IMR-90 (cell line): Measurements from ENCODE around the gene HJURP. TPM values are rescaled to one million over a fixed set of nuclear protein-coding genes. Genes with fewer than 3 reads are reported as not detected.

ENCODE experiments used
- ATAC-seq: fragments of 200-7000 bp; cut with Tn5 transposase; 2 replicates; pipeline ENCODE4 v1.9.1; 2020; ENCODE audit warnings: low read depth, mild to moderate bottlenecking, moderate library complexity
- BruUV-seq: library from RNA; stranded (reverse); fragments of 400-500 nt; replicated peaks from 2 replicates; lab custom pipeline; 2021; lab: Mats Ljungman, UMichigan
- CTCF ChIA-PET: fragments of 300-600 bp; formaldehyde crosslinking; extraction: SDS; loops from one replicate; lab custom pipeline; 2021; ENCODE audit warnings: antibody characterized with exemption; lab: Yijun Ruan, JAX
- POLR2A ChIA-PET: fragments of 300-600 bp; sonication (Branson Sonifier 250); formaldehyde crosslinking; loops from one replicate; lab custom pipeline; 2022; ENCODE audit warnings: antibody characterized with exemption; ENCODE audit not compliant: unreplicated experiment; lab: Charles Lee
- DNase-seq: peaks from one replicate; pipeline ENCODE4 v3.0.0; 2013
- H2AFZ ChIP-seq: replicated peaks from 2 replicates; pipeline ENCODE3; 2013; ENCODE audit warnings: low read length, mild to moderate bottlenecking; ENCODE audit not compliant: poor library complexity
- H2AK5ac ChIP-seq: 2 replicates; pipeline ENCODE4 v1.6.1; 2013; ENCODE audit warnings: low read depth, low read length, inconsistent platforms
- H2AK9ac ChIP-seq: replicated peaks from 2 replicates; pipeline ENCODE3; 2013; ENCODE audit warnings: mild to moderate bottlenecking, low read depth, low read length, moderate library complexity; ENCODE audit not compliant: poor library complexity
- H2BK120ac ChIP-seq: 2 replicates; pipeline ENCODE4 v1.6.1; 2013; ENCODE audit warnings: low read depth, low read length, inconsistent platforms
- H2BK15ac ChIP-seq: 3 replicates; pipeline ENCODE4 v1.6.1; 2013; ENCODE audit warnings: low read depth, low read length, inconsistent platforms
- H2BK20ac ChIP-seq: 2 replicates; pipeline ENCODE4 v1.6.1; 2013; ENCODE audit warnings: low read depth, mild to moderate bottlenecking, inconsistent platforms, low read length, moderate library complexity
- H2BK5ac ChIP-seq: 2 replicates; pipeline ENCODE4 v1.6.1; 2013; ENCODE audit warnings: mild to moderate bottlenecking, low read depth, low read length, inconsistent platforms; ENCODE audit not compliant: poor library complexity, severe bottlenecking
- H3K14ac ChIP-seq: replicated peaks from 2 replicates; pipeline ENCODE4 v1.6.1; 2013; ENCODE audit warnings: low read depth, low read length, inconsistent platforms
- H3K18ac ChIP-seq: 2 replicates; pipeline ENCODE4 v1.6.1; 2013; ENCODE audit warnings: low read depth, low read length, control low read depth
- H3K23ac ChIP-seq: 2 replicates; pipeline ENCODE4 v1.6.1; 2013; ENCODE audit warnings: low read depth, low read length, inconsistent platforms
- H3K27ac ChIP-seq: 2 replicates; pipeline ENCODE4 v1.5.1; 2013; ENCODE audit warnings: mild to moderate bottlenecking, control low read depth, low read length; ENCODE audit not compliant: insufficient read depth
- H3K27me3 ChIP-seq: 2 replicates; pipeline ENCODE4 v1.6.1; 2013; ENCODE audit warnings: low read length; ENCODE audit not compliant: control insufficient read depth, insufficient read depth
- H3K36me3 ChIP-seq: 2 replicates; pipeline ENCODE4 v1.6.1; 2013; ENCODE audit warnings: low read length, mixed read lengths; ENCODE audit not compliant: control insufficient read depth, insufficient read depth
- H3K4ac ChIP-seq: 2 replicates; pipeline ENCODE4 v1.6.1; 2013; ENCODE audit warnings: low read depth, low read length, inconsistent platforms
- H3K4me1 ChIP-seq: 2 replicates; pipeline ENCODE4 v1.6.1; 2013; ENCODE audit warnings: low read length, mixed read lengths; ENCODE audit not compliant: control insufficient read depth, insufficient read depth
- H3K4me2 ChIP-seq: 2 replicates; pipeline ENCODE4 v1.6.1; 2013; ENCODE audit warnings: low read depth, mild to moderate bottlenecking, control low read depth, low read length, moderate library complexity
- H3K4me3 ChIP-seq: 2 replicates; pipeline ENCODE4 v1.5.1; 2013; ENCODE audit warnings: low read depth, mild to moderate bottlenecking, control low read depth, low read length, moderate library complexity; ENCODE audit not compliant: insufficient read depth
- H3K56ac ChIP-seq: 2 replicates; pipeline ENCODE4 v1.6.1; 2013; ENCODE audit warnings: low read length, inconsistent platforms; ENCODE audit not compliant: insufficient read depth; ENCODE audit errors: extremely low read depth
- H3K79me1 ChIP-seq, 2 experiments: 2 replicates each; pipeline ENCODE4 v1.6.1; 2013; ENCODE audit warnings: low read length in 2 of 2, inconsistent platforms in 1 of 2, low read depth in 1 of 2
- H3K9ac ChIP-seq: 2 replicates; pipeline ENCODE4 v1.6.1; 2013; ENCODE audit warnings: low read depth, low read length, control low read depth
- H3K9me1 ChIP-seq: 2 replicates; pipeline ENCODE4 v1.6.1; 2013; ENCODE audit warnings: low read length, inconsistent platforms; ENCODE audit not compliant: insufficient read depth
- H3K9me3 ChIP-seq: 2 replicates; pipeline ENCODE4 v1.6.1; 2013; ENCODE audit warnings: low read length; ENCODE audit not compliant: control insufficient read depth, insufficient read depth
- H4K20me1 ChIP-seq: 2 replicates; pipeline ENCODE4 v1.6.1; 2013; ENCODE audit warnings: low read length, inconsistent platforms; ENCODE audit not compliant: insufficient read depth
- H4K5ac ChIP-seq: 2 replicates; pipeline ENCODE4 v1.6.1; 2013; ENCODE audit warnings: mild to moderate bottlenecking, low read depth, low read length, control low read depth
- H4K8ac ChIP-seq, 2 experiments: 2 replicates each; pipeline ENCODE4 v1.6.1; 2013; ENCODE audit warnings: low read depth in 2 of 2, low read length in 2 of 2, control low read depth in 1 of 2, inconsistent platforms in 1 of 2
- H4K91ac ChIP-seq: 2 replicates; pipeline ENCODE4 v1.6.1; 2013; ENCODE audit warnings: low read depth, low read length, inconsistent platforms; ENCODE audit not compliant: insufficient read depth
- BHLHE40 ChIP-seq: fragments of 150-350 bp; IDR thresholded peaks from 2 replicates; pipeline ENCODE4 v1.6.1; 2016; ENCODE audit warnings: mild to moderate bottlenecking, low read depth, low read length
- CEBPB ChIP-seq: IDR thresholded peaks from 2 replicates; pipeline ENCODE4 v1.6.1; 2012; ENCODE audit warnings: low read depth, low read length, improper control_type of control experiment
- CHD1 ChIP-seq: IDR thresholded peaks from 2 replicates; pipeline ENCODE4 v1.6.1; 2012; ENCODE audit warnings: low read depth, low read length, improper control_type of control experiment
- FOS ChIP-seq: fragments of 150-350 bp; IDR thresholded peaks from 2 replicates; pipeline ENCODE4 v1.6.1; 2016; ENCODE audit warnings: low read depth, low read length
- MAFK ChIP-seq: IDR thresholded peaks from 2 replicates; pipeline ENCODE4 v1.6.1; 2012; ENCODE audit warnings: low read depth, low read length, improper control_type of control experiment
- MAZ ChIP-seq: IDR thresholded peaks from 2 replicates; pipeline ENCODE4 v1.6.1; 2012; ENCODE audit warnings: low read depth, mild to moderate bottlenecking, low read length, improper control_type of control experiment, moderate library complexity, borderline replicate concordance
- MXI1 ChIP-seq: IDR thresholded peaks from 2 replicates; pipeline ENCODE4 v1.6.1; 2012; ENCODE audit warnings: low read depth, mild to moderate bottlenecking, low read length, moderate library complexity, borderline replicate concordance
- NFE2L2 ChIP-seq: fragments of 150-350 bp; IDR thresholded peaks from 2 replicates; pipeline ENCODE4 v1.6.1; 2016; ENCODE audit warnings: low read depth, mild to moderate bottlenecking, low read length
- POLR2A ChIP-seq: IDR thresholded peaks from 2 replicates; pipeline ENCODE4 v1.6.1; 2012; ENCODE audit warnings: mild to moderate bottlenecking, low read depth, low read length
- RAD21 ChIP-seq: IDR thresholded peaks from 2 replicates; pipeline ENCODE4 v1.6.1; 2012; ENCODE audit warnings: low read length, improper control_type of control experiment
- RCOR1 ChIP-seq: IDR thresholded peaks from 2 replicates; pipeline ENCODE4 v1.6.1; 2012; ENCODE audit warnings: mild to moderate bottlenecking, low read length, improper control_type of control experiment; ENCODE audit not compliant: insufficient replicate concordance
- RFX5 ChIP-seq: IDR thresholded peaks from 2 replicates; pipeline ENCODE4 v1.8.0; 2012; ENCODE audit warnings: low read depth, mild to moderate bottlenecking, low read length, moderate library complexity
- SMC3 ChIP-seq: fragments of 150-350 bp; IDR thresholded peaks from 2 replicates; pipeline ENCODE4 v1.6.1; 2016; ENCODE audit warnings: low read depth, mild to moderate bottlenecking, antibody characterized with exemption, low read length, moderate library complexity
- WGBS, 2 experiments: methylation state at CpG; one replicate each; pipeline versions ENCODE4 v1.1.5 to v1.1.7; 2013; ENCODE audit warnings: missing lambda C conversion rate in 2 of 2; ENCODE audit not compliant: insufficient read length in 1 of 2; ENCODE audit errors: extremely low coverage in 2 of 2; 5-methylcytosine and 5-hydroxymethylcytosine counted together
- dilution Hi-C: fragments of 300-500 bp; cut with HindIII; formaldehyde crosslinking; loops from one replicate; pipeline ENCODE4 v1.14.3; 2018; ENCODE audit warnings: low sequenced_read_pairs; ENCODE audit not compliant: unreplicated experiment
- in situ Hi-C: fragments of 300-500 bp; cut with MboI; formaldehyde crosslinking; loops from 3 replicates; pipeline ENCODE4 v1.14.3; 2019; ENCODE audit warnings: low sequenced_read_pairs, inconsistent platforms, mixed read lengths
- intact Hi-C: fragments of 100-400 bp; cut with micrococcal nuclease; formaldehyde crosslinking; loops from 2 replicates; pipeline ENCODE4 v1.10.0; 2022
- polyA plus RNA-seq, 3 experiments: library from polyadenylated mRNA; depleted of rRNA; stranded (reverse); fragments of >200 nt; gene quantifications; 2 replicates each; pipeline ENCODE4 v1.2.3, GENCODE V29; 2012; ENCODE audit warnings: low replicate concordance in 1 of 3
- total RNA-seq: library from RNA; depleted of rRNA; stranded (reverse); fragments of >200 nt; gene quantifications from 2 replicates; pipeline ENCODE4 v1.2.3, GENCODE V29; 2012
- TF ChIP-seq, protein P1 (sequence below): fragments of 150-350 bp; IDR thresholded peaks from 2 replicates; pipeline ENCODE4 v1.6.1; 2016; ENCODE audit warnings: low read depth, mild to moderate bottlenecking, low read length, moderate library complexity, borderline replicate concordance
- TF ChIP-seq, protein P2 (sequence below): conservative IDR thresholded peaks from 2 replicates; pipeline ENCODE4 v1.5.1; 2012; ENCODE audit warnings: mild to moderate bottlenecking, low read depth, low read length, improper control_type of control experiment
- TF ChIP-seq, protein P3 (sequence below): fragments of 150-350 bp; IDR thresholded peaks from 2 replicates; pipeline ENCODE4 v1.6.1; 2017; ENCODE audit warnings: mild to moderate bottlenecking, antibody characterized with exemption, low read length, low read depth

Gene HJURP
- total and polyA plus RNA-seq, 2 of the 4 experiments (the other 2 are of a cell fraction) = 22.6 to 26.5 TPM

DNA sequence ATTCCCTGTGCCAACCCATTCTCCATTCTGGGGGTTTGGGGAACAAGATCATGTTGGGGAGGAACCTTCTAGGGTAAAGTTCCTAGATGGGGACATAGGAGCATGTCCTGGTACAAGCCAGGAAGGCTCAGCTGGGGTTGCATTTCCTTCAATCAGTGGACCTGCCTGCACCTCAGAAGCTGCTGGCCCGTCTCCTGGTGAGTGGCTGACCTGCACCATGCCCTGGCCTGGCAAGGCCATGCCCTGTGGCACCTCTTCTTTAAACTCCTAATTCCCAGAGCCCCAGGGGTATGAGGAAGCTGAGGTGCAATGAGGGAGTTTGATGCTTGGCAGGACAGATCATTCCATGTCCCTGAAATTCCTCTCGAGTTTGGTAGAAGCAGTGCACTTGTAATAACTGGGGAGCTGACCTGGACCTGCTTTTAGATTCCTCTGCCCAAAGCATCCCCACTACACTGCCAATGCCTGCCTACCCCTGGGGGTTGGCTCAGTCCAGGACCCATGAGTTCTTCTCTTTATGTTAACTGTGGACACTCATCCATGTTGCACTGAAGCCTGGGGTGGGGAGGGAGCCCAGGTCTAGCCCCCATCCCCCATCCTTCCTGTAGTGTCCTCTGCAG, 50.9 kb downstream of the HJURP start:
- Histone ChIP-seq H3K14ac (no peak overlapping the region), H2AK9ac (no peak overlapping the region), H3K4me2 (no peak overlapping the region), H3K9me3 (no peaks in the 10 kb centered on the region; the same call in 1 of the 2 replicates), H2BK20ac (no peak overlapping the region), H2AK5ac (no peak overlapping the region), H3K56ac (no peak overlapping the region), H3K23ac (no peak overlapping the region), H3K4ac (no peak overlapping the region), H3K4me1 (no peaks in the 10 kb centered on the region), H3K36me3 (no peaks in the 10 kb centered on the region), H2BK120ac (no peak overlapping the region), H3K9ac (no peak overlapping the region), H4K5ac (no peak overlapping the region), H3K79me1 (no peaks in the 10 kb centered on the region), H3K27me3 (peaks cover 29% of the 10 kb centered on the region), H3K9me1 (no peaks in the 10 kb centered on the region), H4K8ac (no peak overlapping the region), H3K18ac (no peak overlapping the region), H4K91ac (no peak overlapping the region), H2AFZ (no peak overlapping the region), H4K20me1 (no peaks in the 10 kb centered on the region), H3K4me3 (no peak overlapping the region), H2BK15ac (no peak overlapping the region), H3K27ac (no peak overlapping the region), H2BK5ac (no peak overlapping the region)
- ChIA-PET CTCF (no interaction called here), POLR2A (no interaction called here)
- whole genome bisulfite sequencing, 2 experiments = no CpG with 5 or more reads among the region's 2 CpGs
- no peak for ATAC-seq
- intact Hi-C loops (no loop called here), dilution Hi-C loops (no loop called here), in situ Hi-C loops (no loop called here)
- no peak for TF ChIP-seq RCOR1
- TF ChIP-seq FOS = no peak
- TF ChIP-seq CEBPB = no peak
- no peak for TF ChIP-seq MAZ
- no peak for TF ChIP-seq NFE2L2
- no peak for TF ChIP-seq RAD21
- TF ChIP-seq BHLHE40 = no peak
- no peak for TF ChIP-seq MAFK
- no peak for TF ChIP-seq MXI1
- TF ChIP-seq POLR2A = no peak
- TF ChIP-seq, protein P1, sequence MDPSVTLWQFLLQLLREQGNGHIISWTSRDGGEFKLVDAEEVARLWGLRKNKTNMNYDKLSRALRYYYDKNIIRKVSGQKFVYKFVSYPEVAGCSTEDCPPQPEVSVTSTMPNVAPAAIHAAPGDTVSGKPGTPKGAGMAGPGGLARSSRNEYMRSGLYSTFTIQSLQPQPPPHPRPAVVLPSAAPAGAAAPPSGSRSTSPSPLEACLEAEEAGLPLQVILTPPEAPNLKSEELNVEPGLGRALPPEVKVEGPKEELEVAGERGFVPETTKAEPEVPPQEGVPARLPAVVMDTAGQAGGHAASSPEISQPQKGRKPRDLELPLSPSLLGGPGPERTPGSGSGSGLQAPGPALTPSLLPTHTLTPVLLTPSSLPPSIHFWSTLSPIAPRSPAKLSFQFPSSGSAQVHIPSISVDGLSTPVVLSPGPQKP = no peak
- TF ChIP-seq SMC3 = no peak
- TF ChIP-seq, protein P2, sequence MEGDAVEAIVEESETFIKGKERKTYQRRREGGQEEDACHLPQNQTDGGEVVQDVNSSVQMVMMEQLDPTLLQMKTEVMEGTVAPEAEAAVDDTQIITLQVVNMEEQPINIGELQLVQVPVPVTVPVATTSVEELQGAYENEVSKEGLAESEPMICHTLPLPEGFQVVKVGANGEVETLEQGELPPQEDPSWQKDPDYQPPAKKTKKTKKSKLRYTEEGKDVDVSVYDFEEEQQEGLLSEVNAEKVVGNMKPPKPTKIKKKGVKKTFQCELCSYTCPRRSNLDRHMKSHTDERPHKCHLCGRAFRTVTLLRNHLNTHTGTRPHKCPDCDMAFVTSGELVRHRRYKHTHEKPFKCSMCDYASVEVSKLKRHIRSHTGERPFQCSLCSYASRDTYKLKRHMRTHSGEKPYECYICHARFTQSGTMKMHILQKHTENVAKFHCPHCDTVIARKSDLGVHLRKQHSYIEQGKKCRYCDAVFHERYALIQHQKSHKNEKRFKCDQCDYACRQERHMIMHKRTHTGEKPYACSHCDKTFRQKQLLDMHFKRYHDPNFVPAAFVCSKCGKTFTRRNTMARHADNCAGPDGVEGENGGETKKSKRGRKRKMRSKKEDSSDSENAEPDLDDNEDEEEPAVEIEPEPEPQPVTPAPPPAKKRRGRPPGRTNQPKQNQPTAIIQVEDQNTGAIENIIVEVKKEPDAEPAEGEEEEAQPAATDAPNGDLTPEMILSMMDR = no peak
- no peak for TF ChIP-seq RFX5
- TF ChIP-seq, protein P3, sequence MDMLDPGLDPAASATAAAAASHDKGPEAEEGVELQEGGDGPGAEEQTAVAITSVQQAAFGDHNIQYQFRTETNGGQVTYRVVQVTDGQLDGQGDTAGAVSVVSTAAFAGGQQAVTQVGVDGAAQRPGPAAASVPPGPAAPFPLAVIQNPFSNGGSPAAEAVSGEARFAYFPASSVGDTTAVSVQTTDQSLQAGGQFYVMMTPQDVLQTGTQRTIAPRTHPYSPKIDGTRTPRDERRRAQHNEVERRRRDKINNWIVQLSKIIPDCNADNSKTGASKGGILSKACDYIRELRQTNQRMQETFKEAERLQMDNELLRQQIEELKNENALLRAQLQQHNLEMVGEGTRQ = no peak
- TF ChIP-seq CHD1 = no peak
- BruUV-seq = no TSS peak
- no peak for DNase-seq
